HFFc6 (cell line): ENCODE data around the gene PRAF2. TPM values are rescaled to one million over a fixed set of nuclear protein-coding genes. Genes with fewer than 3 reads are reported as not detected.
A peak's percentile ranks its signal among the peaks of the same experiment; 100 is the strongest.

Experiments used
- DNase-seq: peaks from one replicate; pipeline ENCODE4 v3.0.0-alpha.2; 2018
- H3K27ac Mint-ChIP-seq: 2 replicates; pipeline ENCODE4 v1.8.0; 2020; ENCODE audit warnings: mild to moderate bottlenecking, mixed read lengths
- H3K27me3 Mint-ChIP-seq: 2 replicates; pipeline ENCODE4 v1.8.0; 2021; ENCODE audit warnings: mild to moderate bottlenecking, moderate library complexity, mixed read lengths; ENCODE audit not compliant: insufficient read depth
- H3K36me3 Mint-ChIP-seq: 2 replicates; pipeline ENCODE4 v1.8.0; 2021; ENCODE audit warnings: low read depth, mixed read lengths
- H3K4me1 Mint-ChIP-seq: 2 replicates; pipeline ENCODE4 v1.8.0; 2020; ENCODE audit warnings: low read depth, mixed read lengths
- H3K4me3 Mint-ChIP-seq: 2 replicates; pipeline ENCODE4 v1.8.0; 2020; ENCODE audit warnings: mild to moderate bottlenecking, moderate library complexity, mixed read lengths
- H3K9me3 Mint-ChIP-seq: 2 replicates; pipeline ENCODE4 v1.8.0; 2020; ENCODE audit warnings: mild to moderate bottlenecking, mixed read lengths
- long read RNA-seq: library from polyadenylated mRNA; unstranded; transcript quantifications from one replicate; pipeline ENCODE4 v2.0.0, GENCODE V29; 2019
- total RNA-seq, 6 experiments: library from RNA; stranded (reverse); fragmentation: NEBNext Ultra II Directional; extraction: Animal tissue kit (Norgen Biotek cat#: 25700); gene quantifications; 2 replicates in 1 of 6; 3 replicates in 5 of 6; pipeline ENCODE4 v1.2.3, GENCODE V29; 2021
- TF ChIP-seq, protein P1 (sequence below): fragments of 200-600 bp; sonication (generic); IDR thresholded peaks from 2 replicates; pipeline ENCODE4 v1.5.0; 2021; ENCODE audit warnings: antibody characterized with exemption, mild to moderate bottlenecking

Gene PRAF2, protein sequence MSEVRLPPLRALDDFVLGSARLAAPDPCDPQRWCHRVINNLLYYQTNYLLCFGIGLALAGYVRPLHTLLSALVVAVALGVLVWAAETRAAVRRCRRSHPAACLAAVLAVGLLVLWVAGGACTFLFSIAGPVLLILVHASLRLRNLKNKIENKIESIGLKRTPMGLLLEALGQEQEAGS
- total RNA-seq = 100 to 1,000 TPM in 1 of 6 experiments, 10 to 100 TPM in 5; 68.0 to 100 (median 76.7) TPM
- long read RNA-seq, transcript PRAF2-202 (3 exons, 1,334 nt) = major isoform, 48 of 53 reads
- long read RNA-seq, partial matches to known transcripts = 0 of 53 reads
- long read RNA-seq, other reads (novel, unspliced or antisense) = 5 of 53 reads

DNA sequence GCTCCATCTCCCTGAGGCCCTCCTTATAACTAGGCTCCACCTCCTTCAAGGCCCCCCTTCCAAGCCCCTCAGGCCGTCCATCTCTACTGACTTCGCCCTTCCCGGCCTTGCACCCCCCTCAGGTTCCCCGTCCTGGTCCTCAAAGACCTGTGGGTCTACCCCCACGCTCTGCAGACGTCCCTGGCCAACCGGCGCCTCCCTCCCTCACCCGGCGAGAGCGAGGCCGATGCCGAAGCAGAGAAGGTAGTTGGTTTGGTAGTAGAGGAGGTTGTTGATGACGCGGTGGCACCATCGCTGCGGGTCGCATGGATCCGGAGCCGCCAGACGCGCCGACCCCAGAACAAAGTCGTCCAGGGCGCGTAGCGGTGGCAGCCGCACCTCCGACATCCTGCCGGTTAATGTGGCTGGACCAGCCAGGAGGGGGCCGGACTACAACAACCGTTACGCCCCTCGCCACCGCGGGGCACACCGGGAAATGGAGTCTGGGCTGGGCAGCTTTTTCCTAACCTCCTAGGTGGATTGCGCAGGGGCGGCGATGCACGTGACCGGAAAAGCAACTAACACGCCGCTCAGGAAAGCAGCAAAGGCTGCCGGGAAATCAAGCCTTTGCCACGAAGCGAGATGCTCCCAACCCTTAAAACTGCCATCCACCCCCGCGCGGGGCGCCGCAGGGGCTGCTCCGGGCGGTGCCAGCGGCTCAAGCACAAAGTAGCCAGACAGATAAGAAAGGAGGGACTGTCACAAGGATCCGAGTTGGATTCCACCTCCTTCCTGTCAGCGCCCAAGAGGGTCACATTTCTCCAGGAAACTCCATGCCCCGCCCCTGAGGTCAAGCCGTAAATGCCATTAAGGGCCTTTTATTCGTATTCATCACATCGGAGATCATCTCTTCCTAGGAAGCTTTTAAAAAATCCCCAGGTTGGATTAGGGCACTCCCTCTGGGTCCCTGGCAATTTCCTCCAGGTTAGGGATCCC, at the start of gene PRAF2:
Gene PRAF2 (minus strand): TSS at position 402 of the 975 bp plus-strand sequence. CDS start 15 bp downstream, at position 387.
- Mint-ChIP-seq H3K4me1 (peaks cover 13% of the 10 kb centered on the region), H3K36me3 (peaks cover 13% of the 10 kb centered on the region; the same call in 1 of the 2 replicates), H3K27me3 (peaks cover 6% of the 10 kb centered on the region), H3K4me3 (peak within 1 kb of the TSS; percentile 94), H3K27ac (peak within 1 kb of the TSS; percentile 80), H3K9me3 (no peaks in the 10 kb centered on the region)
- peak; percentile 90 for DNase-seq
- TF ChIP-seq, protein P1, sequence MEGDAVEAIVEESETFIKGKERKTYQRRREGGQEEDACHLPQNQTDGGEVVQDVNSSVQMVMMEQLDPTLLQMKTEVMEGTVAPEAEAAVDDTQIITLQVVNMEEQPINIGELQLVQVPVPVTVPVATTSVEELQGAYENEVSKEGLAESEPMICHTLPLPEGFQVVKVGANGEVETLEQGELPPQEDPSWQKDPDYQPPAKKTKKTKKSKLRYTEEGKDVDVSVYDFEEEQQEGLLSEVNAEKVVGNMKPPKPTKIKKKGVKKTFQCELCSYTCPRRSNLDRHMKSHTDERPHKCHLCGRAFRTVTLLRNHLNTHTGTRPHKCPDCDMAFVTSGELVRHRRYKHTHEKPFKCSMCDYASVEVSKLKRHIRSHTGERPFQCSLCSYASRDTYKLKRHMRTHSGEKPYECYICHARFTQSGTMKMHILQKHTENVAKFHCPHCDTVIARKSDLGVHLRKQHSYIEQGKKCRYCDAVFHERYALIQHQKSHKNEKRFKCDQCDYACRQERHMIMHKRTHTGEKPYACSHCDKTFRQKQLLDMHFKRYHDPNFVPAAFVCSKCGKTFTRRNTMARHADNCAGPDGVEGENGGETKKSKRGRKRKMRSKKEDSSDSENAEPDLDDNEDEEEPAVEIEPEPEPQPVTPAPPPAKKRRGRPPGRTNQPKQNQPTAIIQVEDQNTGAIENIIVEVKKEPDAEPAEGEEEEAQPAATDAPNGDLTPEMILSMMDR = 0 out of 2 replicates have a peak, but pooled peaks have one; percentile 18

DNA sequence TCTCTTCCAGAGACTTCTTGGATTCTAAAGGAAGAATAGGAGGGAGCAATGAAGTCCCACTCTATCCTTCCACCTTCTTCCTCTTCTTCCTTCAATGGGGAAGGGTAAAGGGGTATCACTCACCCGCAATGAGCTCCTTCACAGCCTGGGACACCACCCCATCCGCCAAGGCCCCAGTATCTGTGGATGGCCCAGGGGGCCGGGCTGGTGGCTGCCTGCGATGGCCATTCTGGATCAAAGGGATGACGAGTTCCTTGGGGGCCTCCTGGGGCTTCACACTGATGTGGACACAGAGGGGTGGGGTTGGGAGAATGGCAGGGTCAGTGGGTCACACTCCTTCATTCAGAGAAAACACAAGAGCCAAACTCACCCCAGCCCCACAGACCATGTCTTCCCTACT, 48.7 kb upstream of the PRAF2 start:
- Mint-ChIP-seq H3K27me3 (peaks cover 2% of the 10 kb centered on the region; the same call in 1 of the 2 replicates), H3K36me3 (peaks cover 15% of the 10 kb centered on the region), H3K27ac (peak overlapping the region; percentile 88), H3K9me3 (no peaks in the 10 kb centered on the region), H3K4me3 (peak overlapping the region; percentile 96), H3K4me1 (peaks cover 18% of the 10 kb centered on the region)
- no peak for DNase-seq
- TF ChIP-seq, protein P1 = no peak

DNA sequence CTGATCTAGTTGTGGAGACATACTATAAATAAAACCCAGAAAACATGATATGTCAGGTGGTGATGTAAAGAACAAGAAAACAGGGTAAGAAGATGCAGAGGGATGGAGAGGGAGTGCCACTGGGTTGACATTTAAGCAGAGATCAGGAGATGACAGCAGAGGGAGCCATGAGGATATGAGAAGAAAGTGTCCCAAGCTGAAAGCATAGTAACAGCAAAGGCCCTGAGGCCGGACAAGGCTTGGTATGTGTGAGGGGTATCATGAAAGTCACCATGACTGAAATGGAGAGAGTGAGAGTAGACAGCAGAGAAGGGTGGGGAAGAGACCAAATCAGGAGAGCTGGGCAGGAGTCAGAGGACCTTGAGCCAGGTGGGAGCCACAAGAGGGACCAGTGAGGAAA, 46.3 kb upstream of the PRAF2 start:
- H3K4me3 Mint-ChIP-seq = no peak overlapping the region
- peaks cover 18% of the 10 kb centered on the region for H3K4me1 Mint-ChIP-seq
- no peaks in the 10 kb centered on the region for H3K9me3 Mint-ChIP-seq
- no peak for DNase-seq
- H3K36me3 Mint-ChIP-seq = peaks cover 15% of the 10 kb centered on the region
- TF ChIP-seq, protein P1 = no peak
- H3K27ac Mint-ChIP-seq = 0 out of 2 replicates have a peak overlapping the region, but pooled peaks have one; percentile 44
- peaks cover 2% of the 10 kb centered on the region; the same call in 1 of the 2 replicates for H3K27me3 Mint-ChIP-seq

DNA sequence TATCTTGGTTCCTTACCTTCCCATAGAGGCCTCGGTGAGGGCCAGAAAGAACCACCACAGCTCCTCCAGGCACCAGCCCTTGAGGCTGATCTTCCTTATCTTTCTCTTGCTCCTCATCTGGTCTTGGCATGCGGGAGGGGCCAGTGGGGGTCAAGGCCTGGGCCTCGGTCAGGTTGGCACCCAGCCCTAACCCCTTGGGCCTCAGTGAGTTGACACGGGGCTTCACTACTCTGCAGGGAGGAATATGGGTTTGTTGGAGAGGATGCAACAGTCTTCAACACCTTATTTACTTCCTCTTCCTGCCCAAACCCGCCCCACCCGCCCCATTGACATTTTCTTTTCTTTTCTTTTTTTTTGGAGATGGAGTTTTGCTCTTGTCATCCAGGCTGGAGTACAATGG, 43.8 kb upstream of the PRAF2 start:
- Mint-ChIP-seq H3K9me3 (no peaks in the 10 kb centered on the region), H3K4me1 (peaks cover 10% of the 10 kb centered on the region), H3K27me3 (no peaks in the 10 kb centered on the region), H3K36me3 (peaks cover 7% of the 10 kb centered on the region; the same call in 1 of the 2 replicates), H3K27ac (no peak overlapping the region), H3K4me3 (no peak overlapping the region)
- TF ChIP-seq, protein P1 = no peak
- no peak for DNase-seq

DNA sequence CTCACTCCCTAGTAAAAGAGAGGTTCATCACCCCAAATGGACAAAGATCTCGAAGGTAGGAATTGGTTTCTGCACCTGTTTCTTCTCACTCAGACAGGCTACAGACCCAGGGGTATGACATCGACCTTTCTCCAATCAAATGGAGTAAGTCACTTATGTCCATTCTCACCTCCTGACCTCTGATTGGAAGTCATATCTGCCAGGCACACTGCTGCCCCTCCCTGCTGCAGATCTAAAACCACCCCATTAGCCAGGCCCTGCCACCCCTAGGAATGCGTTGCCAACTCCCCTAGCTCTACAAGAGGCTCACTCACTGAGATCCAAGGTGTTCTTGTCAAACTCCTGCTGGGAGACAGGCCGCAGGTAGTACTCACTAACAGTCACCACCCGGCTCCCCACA, 42.9 kb upstream of the PRAF2 start:
- H3K36me3 Mint-ChIP-seq = peaks cover 7% of the 10 kb centered on the region; the same call in 1 of the 2 replicates
- H3K4me3 Mint-ChIP-seq = no peak overlapping the region
- peaks cover 1% of the 10 kb centered on the region for H3K4me1 Mint-ChIP-seq
- TF ChIP-seq, protein P1 = no peak
- no peaks in the 10 kb centered on the region for H3K9me3 Mint-ChIP-seq
- DNase-seq = no peak
- no peaks in the 10 kb centered on the region for H3K27me3 Mint-ChIP-seq
- no peak overlapping the region for H3K27ac Mint-ChIP-seq
